ENCODE measurements around the gene LRRC3. TPM values are rescaled to one million over a fixed set of nuclear protein-coding genes. Genes with fewer than 3 reads are reported as not detected.

The LRRC3 gene
- total and polyA plus RNA-seq, 2 donors (not counting 3 experiments of a cell fraction or from before 2014, with no cell fraction given) = 4.8 to 4.9 TPM

DNA sequence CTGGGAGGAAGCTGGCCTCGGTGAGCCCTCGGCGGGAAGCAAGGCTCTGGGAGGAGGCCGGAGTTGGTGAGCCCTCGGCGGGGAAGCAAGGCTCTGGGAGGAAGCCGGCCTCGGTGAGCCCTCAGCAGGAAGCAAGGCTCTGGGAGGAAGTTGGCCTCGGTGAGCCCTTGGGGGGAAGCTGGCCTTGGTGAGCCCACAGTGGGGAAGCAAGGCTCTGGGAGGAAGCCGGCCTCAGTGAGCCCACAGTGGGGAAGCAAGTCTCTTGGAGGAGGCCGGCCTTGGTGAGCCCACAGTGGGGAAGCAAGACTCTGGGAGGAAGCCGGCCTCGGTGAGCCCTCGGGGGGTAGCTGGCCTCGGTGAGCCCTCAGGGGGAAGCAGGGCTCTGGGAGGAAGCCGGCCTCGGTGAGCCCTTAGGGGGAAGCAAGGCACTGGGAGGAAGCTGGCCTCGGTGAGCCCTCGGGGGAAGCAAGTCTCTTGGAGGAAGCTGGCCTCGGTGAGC is 48.6 kb downstream of the LRRC3 start:
- H3K4me1 ChIP-seq (ENCODE audit: control insufficient read depth, extremely low read depth, insufficient read depth, low read length) = no peaks in the 10 kb centered on the region
- H4K20me1 ChIP-seq (replicated peaks; ENCODE audit: control insufficient read depth, extremely low read depth, insufficient read depth, low read length) = no peaks in the 10 kb centered on the region
- H3K79me2 ChIP-seq (ENCODE audit: control insufficient read depth, insufficient read depth, low read length) = no peaks in the 10 kb centered on the region
- H3K9me1 ChIP-seq (replicated peaks; ENCODE audit: control insufficient read depth, extremely low read depth, insufficient read depth, low read length) = no peaks in the 10 kb centered on the region
- DNase-seq (ENCODE audit: low read depth, low spot score) = no peak
- dilution Hi-C loops (cut with MboI; ENCODE audit: extremely low pct_ligation_motif_present, low sequenced_read_pairs) = no loop called here
- no peak overlapping the region for H3K4me3 ChIP-seq (replicated peaks in 1 of 3; ENCODE audit: insufficient read depth in 1 of 3, low read depth in 1 of 3, low read length in 3 of 3)
- no peak overlapping the region for H3K27ac ChIP-seq (ENCODE audit: insufficient read depth, low read depth, low read length)
- H3K9ac ChIP-seq (replicated peaks; ENCODE audit: extremely low read depth, insufficient read depth, low read length) = no peak overlapping the region
- ChIA-PET POLR2A (no interaction called here), CTCF (interaction anchor here (2.2 kb wide), 1 partner anchor 289 kb away, joined by 11 read pairs; no protein-coding TSS in a partner anchor)
- H3K4me2 ChIP-seq (ENCODE audit: insufficient read depth, low read length) = no peak overlapping the region
- BruUV-seq (replicated peaks) = no TSS peak
- no peaks in the 10 kb centered on the region for H3K36me3 ChIP-seq (ENCODE audit: control insufficient read depth in 2 of 2, extremely low read depth in 1 of 2, insufficient read depth in 2 of 2, low read length in 2 of 2)
- no peak for TF ChIP-seq FOS (IDR thresholded peaks at IDR 0.05; ENCODE audit: borderline replicate concordance, insufficient read depth, low read length)
- TF ChIP-seq CTCF (IDR thresholded peaks at IDR 0.05; ENCODE audit: extremely low read depth in 1 of 2, insufficient read depth in 1 of 2, low read depth in 1 of 2, low read length in 2 of 2) = no peak
- no peak for TF ChIP-seq POLR2AphosphoS5 (IDR thresholded peaks at IDR 0.05; ENCODE audit: insufficient read depth, low read depth, low read length)
- TF ChIP-seq EZH2 (IDR thresholded peaks at IDR 0.05; ENCODE audit: borderline replicate concordance, low read depth, low read length, severe bottlenecking) = no peak
- no peak for TF ChIP-seq JUN (IDR thresholded peaks at IDR 0.05; ENCODE audit: borderline replicate concordance, insufficient read depth, insufficient read length, low read depth)
- TF ChIP-seq MYC (IDR thresholded peaks at IDR 0.05; ENCODE audit: low read depth, low read length) = no peak
- no peak for TF ChIP-seq MAX (IDR thresholded peaks at IDR 0.05; ENCODE audit: insufficient read depth, insufficient read length)
- no peak for TF ChIP-seq POLR2A (IDR thresholded peaks at IDR 0.05; ENCODE audit: low read depth, low read length)
- TF ChIP-seq GATA2 (IDR thresholded peaks at IDR 0.05; ENCODE audit: insufficient read depth, insufficient read length, low read depth, low read length) = no peak
- H3K27me3 ChIP-seq (ENCODE audit: control insufficient read depth in 2 of 2, insufficient read depth in 2 of 2, low read length in 2 of 2) = no peaks in the 10 kb centered on the region
- no peaks in the 10 kb centered on the region for H3K9me3 ChIP-seq (replicated peaks; ENCODE audit: control insufficient read depth, insufficient read depth, low read length)
- FAIRE-seq = no peak
- intact Hi-C loops (cut with micrococcal nuclease) = no loop called here
- H2AFZ ChIP-seq (ENCODE audit: low read depth, low read length) = no peak overlapping the region

Data from endothelial cell of umbilical vein (primary cell).